CD4-positive, alpha-beta memory T cell (primary cell): ENCODE results near the gene PIAS1. TPM values are rescaled to one million over a fixed set of nuclear protein-coding genes. Genes with fewer than 3 reads are reported as not detected.

Experiments used
- CTCF ChIA-PET: fragments of 350-600 bp; sonication (Branson Sonifier 250); formaldehyde crosslinking; loops from one replicate; lab custom pipeline; 2021; ENCODE audit warnings: inconsistent platforms; ENCODE audit not compliant: partially characterized antibody; lab: Charles Lee
- POLR2A ChIA-PET: fragments of 350-600 bp; sonication (Branson Sonifier 250); formaldehyde crosslinking; loops from one replicate; lab custom pipeline; 2021; ENCODE audit not compliant: partially characterized antibody; lab: Charles Lee
- DNase-seq, 5 donors: peaks; one replicate each; pipeline versions ENCODE4 v3.0.0 to v3.0.0-alpha.2; 2020 to 2022; ENCODE audit warnings: mixed read lengths in 1 of 5
- H3K27ac ChIP-seq: one replicate; pipeline ENCODE4 v1.7.0; 2013; ENCODE audit warnings: low read depth, low read length
- H3K27me3 ChIP-seq: 2 replicates; pipeline ENCODE4 v1.7.0; 2013; ENCODE audit warnings: mild to moderate bottlenecking, low read length, moderate library complexity; ENCODE audit not compliant: insufficient read depth
- H3K36me3 ChIP-seq: 2 replicates; pipeline ENCODE4 v1.7.0; 2013; ENCODE audit warnings: mild to moderate bottlenecking, low read length, moderate library complexity; ENCODE audit not compliant: insufficient read depth
- H3K4me1 ChIP-seq: 2 replicates; pipeline ENCODE4 v1.7.0; 2013; ENCODE audit warnings: mild to moderate bottlenecking, low read length, moderate library complexity; ENCODE audit not compliant: insufficient read depth
- H3K4me3 ChIP-seq, 2 donors: one replicate each; pipeline ENCODE4 v1.7.0; 2013; ENCODE audit warnings: low read length in 2 of 2, mild to moderate bottlenecking in 1 of 2
- H3K9me3 ChIP-seq, 2 donors: one replicate each; pipeline ENCODE4 v1.7.0; 2013; ENCODE audit warnings: low read length in 2 of 2, control low read depth in 1 of 2; ENCODE audit not compliant: control insufficient read depth in 1 of 2
- H3K27ac Mint-ChIP-seq, 7 donors: one replicate each; pipeline ENCODE4 v1.8.0; 2020 to 2021; ENCODE audit warnings: mixed read lengths in 7 of 7, mild to moderate bottlenecking in 6 of 7, inconsistent platforms in 3 of 7, moderate library complexity in 3 of 7
- H3K27me3 Mint-ChIP-seq, 2 donors: one replicate each; pipeline ENCODE4 v1.8.0; 2020 to 2021; ENCODE audit warnings: mixed read lengths in 2 of 2
- H3K36me3 Mint-ChIP-seq, 2 donors: one replicate each; pipeline ENCODE4 v1.8.0; 2020 to 2021; ENCODE audit warnings: mixed read lengths in 2 of 2, inconsistent platforms in 1 of 2, mild to moderate bottlenecking in 1 of 2
- H3K4me1 Mint-ChIP-seq, 4 donors: one replicate each; pipeline ENCODE4 v1.8.0; 2020 to 2021; ENCODE audit warnings: mixed read lengths in 4 of 4, mild to moderate bottlenecking in 1 of 4
- H3K4me3 Mint-ChIP-seq, 8 donors: one replicate each; pipeline ENCODE4 v1.8.0; 2020 to 2021; ENCODE audit warnings: mixed read lengths in 8 of 8, mild to moderate bottlenecking in 7 of 8, moderate library complexity in 6 of 8, inconsistent platforms in 3 of 8
- H3K9me3 Mint-ChIP-seq, 8 donors: one replicate each; pipeline ENCODE4 v1.8.0; 2020 to 2021; ENCODE audit warnings: mixed read lengths in 8 of 8, mild to moderate bottlenecking in 5 of 8, inconsistent platforms in 3 of 8, moderate library complexity in 1 of 8
- intact Hi-C: fragments of 100-400 bp; cut with micrococcal nuclease; formaldehyde crosslinking; loops from one replicate; pipeline ENCODE4 v1.15.1; 2023
- polyA plus RNA-seq, 2 donors: library from polyadenylated mRNA; unstranded; fragments of 300-500 nt; fragmentation: Illumina TruSeq; gene quantifications; one replicate each; pipeline ENCODE4 v1.2.3, GENCODE V29; 2021
- total RNA-seq, 2 experiments: library from RNA; stranded (reverse); gene quantifications; one replicate each; pipeline ENCODE4 v1.2.3, GENCODE V29; 2021

PIAS1 gene
- total and polyA plus RNA-seq, 4 experiments from 2014 or later: 86.0 to 149 (median 98.4) TPM

DNA sequence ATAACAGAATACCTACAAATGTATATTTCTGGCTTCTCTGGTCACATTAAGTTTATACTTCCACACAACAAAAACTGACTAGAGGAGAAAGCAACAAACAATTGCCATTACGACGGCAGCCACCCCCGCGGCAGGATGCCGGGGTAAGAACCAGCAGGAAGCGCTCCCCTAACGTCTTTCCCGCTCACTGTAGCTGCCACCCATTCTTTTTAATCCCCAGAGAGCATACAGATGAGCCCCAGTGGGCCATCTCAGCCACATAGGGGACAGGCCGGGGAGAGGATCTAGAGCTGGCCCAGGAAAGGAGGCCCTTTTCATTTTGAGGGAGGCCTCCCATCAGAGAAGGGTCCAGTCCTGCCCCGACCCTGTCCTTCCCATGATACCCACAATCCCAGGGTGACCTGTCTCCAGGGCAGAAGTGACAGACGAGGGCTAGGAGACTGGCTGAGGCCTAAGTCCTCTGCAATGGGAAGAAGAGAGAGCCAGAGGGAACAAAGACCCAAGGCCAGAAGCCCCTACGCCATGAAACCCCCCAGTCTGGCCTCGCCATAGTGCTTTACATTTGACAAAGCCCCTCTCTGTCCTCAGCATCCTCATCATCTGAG lies 154.6 kb downstream of the PIAS1 start:
- DNase-seq: peak in 1 of 5 donors; percentile 16
- Mint-ChIP-seq H3K4me1 (peaks cover 5 to 30% (median 17%) of the 10 kb centered on the region in 4 donors), H3K27ac (peak overlapping the region in 4 of 7 donors; percentile 34 to 83 (median 72)), H3K27me3 (no peaks in the 10 kb centered on the region), H3K36me3 (peaks cover 0 to under 1% of the 10 kb centered on the region in 2 donors), H3K4me3 (peak overlapping the region in 3 of 8 donors; percentile 51 to 65 (median 53)), H3K9me3 (no peaks in the 10 kb centered on the region)
- Histone ChIP-seq H3K9me3 (no peaks in the 10 kb centered on the region), H3K36me3 (no peaks in the 10 kb centered on the region), H3K27me3 (no peaks in the 10 kb centered on the region), H3K4me1 (peaks cover 19% of the 10 kb centered on the region), H3K27ac (no peak overlapping the region), H3K4me3 (no peak overlapping the region)
- POLR2A ChIA-PET: no interaction called here
- intact Hi-C loops: no loop called here
- CTCF ChIA-PET: no interaction called here

DNA sequence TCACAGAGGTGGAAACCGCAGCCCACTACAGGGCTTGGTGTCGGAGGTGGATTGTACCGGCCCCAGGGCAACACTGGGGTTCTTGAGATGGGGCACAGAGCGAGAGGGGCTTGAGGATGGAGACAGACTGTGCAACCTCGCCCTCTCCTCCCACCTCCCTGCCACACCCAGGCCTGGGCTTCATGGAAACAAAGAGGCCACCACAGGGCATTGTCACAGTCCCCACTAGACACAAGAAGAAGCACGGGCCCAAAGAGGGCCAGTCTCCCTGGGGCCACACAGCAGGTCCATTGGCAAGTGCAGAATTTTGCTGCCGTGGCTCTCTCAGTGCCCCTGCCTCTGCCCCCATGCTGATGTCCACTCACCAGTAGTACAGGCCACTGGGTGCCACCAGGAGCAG lies 155.2 kb downstream of the PIAS1 start:
- no peaks in the 10 kb centered on the region for H3K27me3 ChIP-seq
- H3K4me3 ChIP-seq: no peak overlapping the region
- intact Hi-C loops: no loop called here
- H3K27ac ChIP-seq: no peak overlapping the region
- Mint-ChIP-seq H3K36me3 (peaks cover 0 to 1% of the 10 kb centered on the region in 2 donors), H3K27me3 (no peaks in the 10 kb centered on the region), H3K4me3 (no peak overlapping the region), H3K27ac (peak overlapping the region in 3 of 7 donors; percentile 24 to 77 (median 60)), H3K4me1 (peaks cover 5 to 30% (median 17%) of the 10 kb centered on the region in 4 donors), H3K9me3 (no peaks in the 10 kb centered on the region)
- POLR2A ChIA-PET: no interaction called here
- DNase-seq: no peak
- H3K36me3 ChIP-seq: no peaks in the 10 kb centered on the region
- CTCF ChIA-PET: no interaction called here
- H3K4me1 ChIP-seq: peaks cover 19% of the 10 kb centered on the region
- H3K9me3 ChIP-seq: no peaks in the 10 kb centered on the region

DNA sequence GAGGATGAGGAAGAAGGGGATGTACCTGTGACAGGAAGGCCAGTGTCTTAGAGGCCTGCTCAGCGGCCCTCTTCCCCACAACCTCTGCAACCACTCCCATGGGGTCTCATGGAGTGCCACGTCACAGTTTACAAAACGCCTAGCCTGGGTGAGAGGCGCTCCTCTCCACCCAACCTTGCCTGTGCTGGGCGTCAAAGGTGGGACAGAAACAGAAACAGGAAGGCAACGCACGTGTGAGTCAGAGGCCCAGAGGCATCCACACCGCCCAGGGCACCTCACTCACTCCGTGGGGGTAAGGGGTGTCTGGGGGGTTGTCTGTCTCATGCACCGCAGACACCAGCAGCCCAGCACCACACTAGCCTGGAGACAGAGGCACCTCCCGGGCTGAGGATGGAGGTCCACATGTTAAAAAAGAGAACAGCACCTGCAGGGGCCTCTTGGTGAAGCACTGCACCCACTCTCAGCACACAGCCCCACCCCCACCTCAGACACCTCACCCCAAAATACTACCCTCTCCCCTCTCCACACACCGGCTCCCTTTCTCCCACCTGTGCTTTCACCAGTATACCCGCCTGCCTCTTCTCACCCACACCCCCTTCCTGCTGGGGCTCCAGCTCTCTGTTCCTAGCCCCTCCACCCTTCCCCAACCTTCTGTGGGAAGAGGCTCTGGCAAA lies 155.8 kb downstream of the PIAS1 start:
- H3K27ac ChIP-seq: no peak overlapping the region
- H3K9me3 ChIP-seq: no peaks in the 10 kb centered on the region
- no peaks in the 10 kb centered on the region for H3K36me3 ChIP-seq
- H3K27ac Mint-ChIP-seq: peak overlapping the region in 5 of 7 donors; percentile 24 to 77 (median 66)
- CTCF ChIA-PET: interaction anchor here (0.8 to 1.3 kb wide), 3 partner anchors 9 to 34 kb away, joined by 3 to 4 read pairs (median 3); no protein-coding TSS in a partner anchor
- intact Hi-C loops: no loop called here
- peaks cover 0 to 1% of the 10 kb centered on the region in 2 donors for H3K36me3 Mint-ChIP-seq
- H3K4me1 Mint-ChIP-seq: peaks cover 5 to 30% (median 17%) of the 10 kb centered on the region in 4 donors
- H3K4me1 ChIP-seq: peaks cover 19% of the 10 kb centered on the region
- DNase-seq: peak in 2 of 5 donors; percentile 18 to 48
- H3K9me3 Mint-ChIP-seq: no peaks in the 10 kb centered on the region
- no peak overlapping the region for H3K4me3 ChIP-seq
- POLR2A ChIA-PET: no interaction called here
- no peaks in the 10 kb centered on the region for H3K27me3 Mint-ChIP-seq
- no peak overlapping the region for H3K4me3 Mint-ChIP-seq
- H3K27me3 ChIP-seq: no peaks in the 10 kb centered on the region

DNA sequence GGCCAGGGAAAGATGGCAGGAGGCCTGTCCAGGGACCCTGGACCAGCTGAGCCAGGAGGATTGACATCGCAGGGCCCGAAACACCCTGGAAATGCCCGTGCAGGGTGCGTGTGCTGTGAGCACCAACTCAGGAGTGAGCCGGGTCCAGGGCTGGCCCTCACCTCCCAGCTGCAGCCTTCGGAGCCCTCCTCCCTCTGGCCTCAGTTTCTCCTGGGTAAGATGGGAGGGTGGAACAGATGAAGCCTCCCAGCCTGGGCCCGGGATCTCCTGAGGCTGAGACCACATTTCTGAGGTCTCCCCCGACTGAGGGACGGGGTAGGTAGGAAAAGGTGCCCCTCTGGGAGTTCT lies 156.3 kb downstream of the PIAS1 start:
- peaks cover 0 to 1% of the 10 kb centered on the region in 2 donors for H3K36me3 Mint-ChIP-seq
- intact Hi-C loops: no loop called here
- H3K4me1 ChIP-seq: peaks cover 16% of the 10 kb centered on the region
- no peaks in the 10 kb centered on the region for H3K27me3 ChIP-seq
- DNase-seq: no peak
- H3K9me3 Mint-ChIP-seq: no peaks in the 10 kb centered on the region
- H3K9me3 ChIP-seq: no peaks in the 10 kb centered on the region
- H3K27ac Mint-ChIP-seq: no peak overlapping the region
- no peaks in the 10 kb centered on the region for H3K36me3 ChIP-seq
- H3K27me3 Mint-ChIP-seq: no peaks in the 10 kb centered on the region
- ChIA-PET CTCF (interaction anchor here (0.8 to 2.5 kb wide), 5 partner anchors 8 to 349 kb away, joined by 3 to 9 read pairs (median 3); partner anchors contain the start of gene CLN6), POLR2A (no interaction called here)
- no peak overlapping the region for H3K27ac ChIP-seq
- no peak overlapping the region for H3K4me3 Mint-ChIP-seq
- peaks cover 5 to 30% (median 17%) of the 10 kb centered on the region in 4 donors for H3K4me1 Mint-ChIP-seq
- no peak overlapping the region for H3K4me3 ChIP-seq

DNA sequence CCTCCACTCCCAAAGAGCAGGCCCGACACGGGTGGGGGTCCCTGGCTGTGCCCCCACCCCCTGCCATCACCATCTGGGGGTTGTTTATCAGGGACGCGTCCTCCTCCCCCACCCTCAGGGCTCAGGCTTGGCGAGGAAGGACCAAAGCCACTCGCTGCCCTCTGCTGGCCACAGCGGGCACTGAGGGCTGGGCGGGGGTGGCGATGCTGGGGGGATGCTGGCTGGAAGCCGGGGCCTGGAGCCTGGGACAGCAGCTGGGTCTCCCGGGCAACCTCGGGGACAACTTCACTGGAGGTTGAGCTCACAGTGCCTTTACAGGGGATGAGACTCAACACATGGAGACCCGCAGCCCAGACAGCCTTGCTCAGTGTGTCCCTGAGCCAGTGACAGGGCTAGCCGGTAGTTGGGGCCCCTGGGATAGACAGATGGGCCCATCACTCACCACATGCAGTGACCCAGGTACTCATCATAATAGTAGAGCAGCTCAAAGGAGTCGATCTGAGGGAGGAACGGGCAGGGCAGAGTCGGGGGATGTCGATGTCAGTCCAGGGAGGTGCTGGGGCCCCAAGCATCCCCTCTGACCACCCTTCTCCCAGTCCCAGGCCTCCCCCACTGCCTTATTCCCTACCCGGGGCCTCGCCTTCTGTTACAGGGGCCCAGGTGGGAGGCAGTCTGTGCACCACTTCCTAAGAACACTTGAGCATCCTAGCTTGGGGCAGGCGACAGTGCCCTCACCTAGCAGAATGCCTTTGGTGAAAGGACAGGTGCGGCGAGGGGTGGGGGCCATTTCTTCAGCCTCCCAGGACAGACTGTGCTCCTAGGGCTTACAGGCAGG lies 156.9 kb downstream of the PIAS1 start:
- no peaks in the 10 kb centered on the region for H3K9me3 Mint-ChIP-seq
- intact Hi-C loops: loop anchor here (1.0 kb wide), 1 partner anchor 348 kb away; no protein-coding TSS in a partner anchor
- Histone ChIP-seq H3K27ac (no peak overlapping the region), H3K4me1 (peaks cover 16% of the 10 kb centered on the region), H3K4me3 (no peak overlapping the region), H3K36me3 (no peaks in the 10 kb centered on the region), H3K9me3 (no peaks in the 10 kb centered on the region), H3K27me3 (no peaks in the 10 kb centered on the region)
- ChIA-PET POLR2A (no interaction called here), CTCF (interaction anchor here (0.6 to 2.5 kb wide), 7 partner anchors 8 to 349 kb away, joined by 3 to 9 read pairs (median 3); partner anchors contain the start of gene CLN6)
- H3K36me3 Mint-ChIP-seq: peaks cover 0 to 1% of the 10 kb centered on the region in 2 donors
- H3K4me1 Mint-ChIP-seq: peaks cover 5 to 28% (median 16%) of the 10 kb centered on the region in 4 donors
- peak overlapping the region in 1 of 7 donors; percentile 64 for H3K27ac Mint-ChIP-seq
- peak in 4 of 5 donors; percentile 27 to 34 (median 30) for DNase-seq
- H3K27me3 Mint-ChIP-seq: no peaks in the 10 kb centered on the region
- no peak overlapping the region for H3K4me3 Mint-ChIP-seq

DNA sequence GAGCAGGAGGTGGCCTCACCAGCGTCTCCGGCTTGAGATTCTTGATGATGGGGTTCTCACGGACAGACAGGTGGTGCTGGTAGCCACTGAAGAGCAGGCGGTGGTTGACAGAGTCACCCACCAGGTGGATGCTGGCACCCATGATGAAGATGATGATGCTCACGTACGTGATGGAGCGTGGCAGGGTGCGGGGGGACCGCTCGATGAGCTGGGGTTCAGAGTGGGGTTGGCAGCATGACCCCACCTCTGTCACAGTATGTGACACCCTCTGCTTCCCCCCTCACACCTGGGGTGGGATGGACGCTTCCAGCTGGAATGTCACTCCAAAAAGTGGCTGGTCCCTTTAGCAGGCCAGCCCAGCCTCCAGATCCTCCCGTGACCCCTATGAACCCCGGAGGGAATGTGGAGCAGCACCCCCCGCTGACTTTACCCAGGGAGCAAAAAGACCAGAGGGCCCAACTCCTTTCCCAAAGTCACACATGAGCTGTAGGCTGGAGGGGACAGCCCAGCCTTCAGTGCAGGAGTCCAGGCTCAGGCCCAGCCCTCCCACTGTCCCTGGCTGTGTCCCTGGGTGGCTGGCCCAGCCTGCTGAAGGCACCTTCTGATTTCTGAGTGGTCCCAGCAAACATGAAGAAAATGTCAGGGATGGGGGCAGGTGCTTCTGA lies 157.7 kb downstream of the PIAS1 start:
- CTCF ChIA-PET: interaction anchor here (2.5 kb wide), 1 partner anchor 350 kb away, joined by 9 read pairs; no protein-coding TSS in a partner anchor
- POLR2A ChIA-PET: no interaction called here
- Mint-ChIP-seq H3K27me3 (no peaks in the 10 kb centered on the region), H3K4me3 (no peak overlapping the region), H3K9me3 (no peaks in the 10 kb centered on the region), H3K4me1 (peaks cover 5 to 24% (median 13%) of the 10 kb centered on the region in 4 donors), H3K36me3 (peaks cover 0 to 6% of the 10 kb centered on the region in 2 donors), H3K27ac (no peak overlapping the region)
- Histone ChIP-seq H3K36me3 (no peaks in the 10 kb centered on the region), H3K27me3 (no peaks in the 10 kb centered on the region), H3K4me1 (peaks cover 16% of the 10 kb centered on the region), H3K27ac (no peak overlapping the region), H3K4me3 (no peak overlapping the region), H3K9me3 (no peaks in the 10 kb centered on the region)
- intact Hi-C loops: loop anchor here (1.0 kb wide), 1 partner anchor 348 kb away; no protein-coding TSS in a partner anchor
- no peak for DNase-seq
